ENCODE results near the gene GAPVD1.
"Not testable (repeated sequence)": the region's sequence is repeated elsewhere in the genome, so short reads cannot be mapped to it uniquely, and the experiment has no call there.

GAPVD1 gene, protein sequence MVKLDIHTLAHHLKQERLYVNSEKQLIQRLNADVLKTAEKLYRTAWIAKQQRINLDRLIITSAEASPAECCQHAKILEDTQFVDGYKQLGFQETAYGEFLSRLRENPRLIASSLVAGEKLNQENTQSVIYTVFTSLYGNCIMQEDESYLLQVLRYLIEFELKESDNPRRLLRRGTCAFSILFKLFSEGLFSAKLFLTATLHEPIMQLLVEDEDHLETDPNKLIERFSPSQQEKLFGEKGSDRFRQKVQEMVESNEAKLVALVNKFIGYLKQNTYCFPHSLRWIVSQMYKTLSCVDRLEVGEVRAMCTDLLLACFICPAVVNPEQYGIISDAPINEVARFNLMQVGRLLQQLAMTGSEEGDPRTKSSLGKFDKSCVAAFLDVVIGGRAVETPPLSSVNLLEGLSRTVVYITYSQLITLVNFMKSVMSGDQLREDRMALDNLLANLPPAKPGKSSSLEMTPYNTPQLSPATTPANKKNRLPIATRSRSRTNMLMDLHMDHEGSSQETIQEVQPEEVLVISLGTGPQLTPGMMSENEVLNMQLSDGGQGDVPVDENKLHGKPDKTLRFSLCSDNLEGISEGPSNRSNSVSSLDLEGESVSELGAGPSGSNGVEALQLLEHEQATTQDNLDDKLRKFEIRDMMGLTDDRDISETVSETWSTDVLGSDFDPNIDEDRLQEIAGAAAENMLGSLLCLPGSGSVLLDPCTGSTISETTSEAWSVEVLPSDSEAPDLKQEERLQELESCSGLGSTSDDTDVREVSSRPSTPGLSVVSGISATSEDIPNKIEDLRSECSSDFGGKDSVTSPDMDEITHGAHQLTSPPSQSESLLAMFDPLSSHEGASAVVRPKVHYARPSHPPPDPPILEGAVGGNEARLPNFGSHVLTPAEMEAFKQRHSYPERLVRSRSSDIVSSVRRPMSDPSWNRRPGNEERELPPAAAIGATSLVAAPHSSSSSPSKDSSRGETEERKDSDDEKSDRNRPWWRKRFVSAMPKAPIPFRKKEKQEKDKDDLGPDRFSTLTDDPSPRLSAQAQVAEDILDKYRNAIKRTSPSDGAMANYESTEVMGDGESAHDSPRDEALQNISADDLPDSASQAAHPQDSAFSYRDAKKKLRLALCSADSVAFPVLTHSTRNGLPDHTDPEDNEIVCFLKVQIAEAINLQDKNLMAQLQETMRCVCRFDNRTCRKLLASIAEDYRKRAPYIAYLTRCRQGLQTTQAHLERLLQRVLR (N-terminal part only)

DNA sequence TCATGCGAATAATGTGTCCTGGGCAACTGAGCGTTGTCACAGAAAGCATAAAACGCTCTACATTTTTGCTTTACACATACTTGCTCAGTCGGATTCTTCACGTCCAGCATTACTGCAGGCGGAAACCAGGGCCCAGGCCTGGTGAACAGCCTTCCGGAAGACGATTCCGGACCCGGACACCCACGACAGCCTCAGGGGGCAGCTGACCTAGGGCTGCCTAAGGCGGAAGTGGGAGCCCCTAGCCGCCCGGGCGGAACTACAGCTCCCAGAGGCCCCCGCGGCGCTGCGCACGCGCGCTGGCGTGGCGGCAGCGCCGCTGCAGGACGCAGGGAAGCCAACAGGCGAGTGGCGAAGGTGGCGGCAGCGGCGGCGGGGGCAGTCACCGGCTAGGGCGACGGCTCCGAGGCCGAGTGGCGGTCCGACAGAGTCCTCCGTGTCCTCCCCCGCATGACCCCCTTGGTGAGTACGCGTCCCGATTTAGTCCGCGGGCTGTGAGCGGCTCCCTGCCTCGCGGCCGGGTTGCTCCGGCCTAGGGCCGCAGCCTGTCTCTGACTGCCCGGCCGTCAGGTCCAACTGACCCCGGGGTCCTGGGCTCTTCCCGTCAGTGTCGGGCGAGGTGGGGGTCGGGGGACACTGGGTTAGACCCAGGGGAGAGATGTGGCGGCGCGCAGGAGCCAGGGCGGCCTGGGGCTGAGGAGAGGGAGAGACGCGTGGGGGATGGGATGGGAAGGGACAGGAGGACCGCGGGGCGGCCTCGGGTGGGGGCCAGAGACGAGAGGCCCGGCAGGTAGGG, at the start of gene GAPVD1:
Gene GAPVD1, plus strand, starts transcription at position 326 of the 793 bp plus-strand sequence. CDS start 37,096 bp downstream, outside the sequence.
- peak; percentile 81 for DNase-seq

DNA sequence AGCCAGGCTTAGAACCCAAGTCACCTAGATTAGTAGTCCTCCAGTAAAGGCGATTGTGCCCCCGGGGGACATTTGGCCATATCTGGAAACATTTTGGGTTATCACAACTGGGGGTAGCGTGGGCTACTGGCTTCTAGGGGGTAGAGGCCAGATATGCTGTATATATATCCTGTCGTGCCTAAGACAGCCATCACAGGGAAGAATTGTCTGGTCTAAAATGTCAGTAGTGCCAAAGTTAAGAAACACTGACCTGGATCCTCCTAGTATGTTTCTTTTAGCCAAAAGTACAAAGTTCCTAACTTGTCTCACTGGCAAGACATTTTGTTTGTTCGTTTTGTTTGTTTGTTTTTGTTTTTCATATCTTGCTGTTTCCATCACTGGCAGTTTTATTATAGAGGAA, 47.4 kb upstream of the GAPVD1 start:
- no peak for DNase-seq

DNA sequence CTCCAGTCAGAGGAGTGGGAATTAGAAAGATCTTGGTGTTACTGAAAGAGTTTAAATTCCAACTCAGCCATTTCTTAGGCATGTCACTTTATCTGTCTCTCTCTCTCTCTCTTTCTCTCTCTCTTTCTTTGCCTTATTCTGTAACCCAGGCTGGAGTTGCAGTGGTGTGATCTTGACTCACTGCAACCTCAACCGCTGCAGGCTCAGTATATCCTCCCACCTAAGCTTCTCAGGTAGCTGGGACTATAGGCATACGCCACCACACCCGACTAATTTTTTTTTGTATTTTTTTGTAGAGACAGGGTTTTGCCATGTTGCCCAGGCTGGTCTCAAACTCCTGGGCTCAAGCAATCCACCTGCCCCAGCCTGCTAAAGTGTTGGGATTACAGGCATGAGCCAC, 43.0 kb upstream of the GAPVD1 start:
- no peak for DNase-seq

DNA sequence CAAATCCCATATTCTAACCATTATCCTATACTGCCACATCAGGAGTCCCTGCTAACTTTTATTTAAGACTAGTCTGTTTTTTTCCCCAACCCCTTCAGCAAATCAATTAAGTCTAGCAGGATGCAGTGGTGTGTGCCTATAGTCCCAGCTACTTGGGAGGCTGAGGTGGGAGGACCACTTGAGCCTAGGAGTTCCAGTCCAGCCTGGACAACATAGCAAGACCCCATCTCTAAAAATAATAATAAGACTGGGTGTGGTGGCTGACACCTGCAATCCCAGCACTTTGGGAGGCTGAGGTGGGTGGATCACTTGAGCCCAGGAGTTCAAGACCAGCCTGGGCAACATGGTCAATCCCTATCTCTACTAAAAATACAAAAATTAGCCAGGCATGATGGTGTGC, 36.8 kb upstream of the GAPVD1 start:
- DNase-seq: not testable (repeated sequence)

DNA sequence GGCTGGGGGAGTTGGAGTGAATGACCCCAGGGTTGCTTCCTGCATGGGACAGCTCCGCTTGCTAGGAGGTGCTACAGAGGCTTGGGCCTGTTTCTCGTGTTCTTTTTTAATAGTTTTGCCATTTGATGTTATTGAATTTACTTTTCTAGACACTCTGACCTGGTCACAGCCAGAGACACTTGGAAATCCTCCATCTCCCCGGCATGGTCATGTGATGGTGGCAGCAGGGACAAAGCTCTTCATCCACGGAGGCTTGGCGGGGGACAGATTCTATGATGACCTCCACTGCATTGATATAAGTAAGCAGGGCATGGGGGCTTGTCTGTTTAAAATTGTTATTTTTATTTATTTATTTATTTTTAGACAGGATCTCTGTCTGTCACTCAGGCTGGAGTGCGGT, 33.9 kb upstream of the GAPVD1 start:
- DNase-seq: no peak

DNA sequence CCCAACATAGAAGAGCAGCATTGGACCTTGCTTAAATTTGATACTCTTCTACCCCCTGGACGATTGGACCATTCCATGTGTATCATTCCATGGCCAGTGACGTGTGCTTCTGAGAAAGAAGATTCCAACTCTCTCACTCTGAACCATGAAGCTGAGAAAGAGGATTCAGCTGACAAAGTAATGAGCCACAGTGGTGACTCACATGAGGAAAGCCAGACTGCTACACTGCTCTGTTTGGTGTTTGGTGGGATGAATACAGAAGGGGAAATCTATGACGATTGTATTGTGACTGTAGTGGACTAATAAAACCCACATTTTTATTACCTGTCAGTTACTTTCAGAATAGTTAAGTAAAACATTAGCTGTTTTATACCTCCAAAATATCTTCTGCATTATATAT, 27.9 kb upstream of the GAPVD1 start:
- no peak for DNase-seq

DNA sequence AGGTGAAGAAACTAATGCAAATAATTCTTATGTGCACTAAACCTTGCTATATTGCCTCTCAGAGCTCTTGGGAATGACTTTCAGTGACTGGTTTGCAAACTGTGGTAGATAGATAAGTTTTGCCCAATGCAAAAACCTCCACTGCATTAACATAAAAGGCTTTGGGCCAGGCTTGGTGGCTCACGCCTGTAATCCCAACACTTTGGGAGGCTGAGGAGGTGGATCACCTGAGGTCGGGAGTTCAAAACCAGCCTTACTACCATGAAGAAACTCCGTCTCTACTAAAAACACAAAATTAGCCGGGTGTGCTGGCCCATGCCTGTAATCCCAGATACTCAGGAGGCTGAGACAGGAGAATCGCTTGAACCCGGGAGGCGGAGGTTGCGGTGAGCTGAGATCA, 27.5 kb upstream of the GAPVD1 start:
- DNase-seq: not testable (repeated sequence)

DNA sequence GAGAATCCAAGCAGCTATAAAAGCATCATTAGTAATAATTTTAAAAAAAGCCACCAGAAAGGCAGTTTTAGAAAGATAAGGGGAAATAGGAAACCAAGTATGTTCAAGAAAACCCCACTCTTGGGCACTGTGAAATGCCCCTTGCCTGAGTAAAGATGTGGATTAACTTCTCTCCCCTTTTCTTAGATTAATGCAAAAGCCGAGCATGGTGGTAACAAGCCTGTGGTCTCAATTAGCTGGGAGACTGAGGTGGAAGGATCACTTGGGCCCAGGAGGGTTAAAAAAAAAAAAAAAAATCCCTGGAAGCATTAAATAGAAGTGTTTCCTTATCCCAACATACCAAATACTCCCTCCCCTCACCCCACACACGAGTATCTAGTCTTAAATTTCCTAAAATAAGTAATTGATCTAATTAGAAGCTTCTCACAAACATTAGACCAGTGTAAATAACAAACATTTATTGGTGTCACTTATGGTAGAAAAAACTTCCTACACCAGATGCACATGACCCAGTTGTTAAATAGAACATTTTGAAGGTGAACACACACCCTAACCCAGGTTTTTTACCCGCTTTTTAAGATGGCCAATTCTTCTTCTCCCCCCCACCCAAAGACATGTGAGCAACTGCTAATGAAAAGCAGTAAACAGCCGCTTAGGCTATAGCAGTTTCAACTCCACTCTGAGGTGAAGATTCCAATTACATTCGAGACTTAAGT, 25.7 kb upstream of the GAPVD1 start:
- no peak for DNase-seq

DNA sequence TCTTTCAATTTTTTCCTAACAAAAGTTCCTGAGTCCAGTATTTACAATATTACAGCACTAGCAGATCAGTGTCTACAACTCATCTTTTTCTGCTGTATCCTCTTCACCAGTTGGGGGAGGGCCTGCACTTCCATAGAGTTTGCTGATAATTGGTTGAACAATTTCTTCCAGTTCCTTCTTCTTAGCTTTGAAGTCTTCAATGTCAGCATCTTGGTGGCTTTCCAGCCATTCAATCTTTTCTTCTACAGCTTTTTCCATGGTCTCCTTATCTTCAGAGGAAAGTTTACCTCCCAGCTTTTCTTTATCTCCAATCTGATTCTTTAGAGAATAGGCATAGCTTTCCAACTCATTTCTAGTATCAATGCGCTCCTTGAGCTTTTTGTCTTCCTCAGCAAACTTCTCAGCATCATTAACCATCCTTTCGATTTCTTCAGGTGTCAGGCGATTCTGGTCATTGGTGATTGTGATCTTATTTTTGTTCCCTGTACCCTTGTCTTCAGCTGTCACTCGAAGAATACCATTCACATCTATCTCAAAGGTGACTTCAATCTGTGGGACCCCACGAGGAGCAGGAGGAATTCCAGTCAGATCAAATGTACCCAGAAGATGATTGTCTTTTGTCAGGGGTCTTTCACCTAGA, 25.0 kb upstream of the GAPVD1 start:
- DNase-seq: not testable (repeated sequence)

DNA sequence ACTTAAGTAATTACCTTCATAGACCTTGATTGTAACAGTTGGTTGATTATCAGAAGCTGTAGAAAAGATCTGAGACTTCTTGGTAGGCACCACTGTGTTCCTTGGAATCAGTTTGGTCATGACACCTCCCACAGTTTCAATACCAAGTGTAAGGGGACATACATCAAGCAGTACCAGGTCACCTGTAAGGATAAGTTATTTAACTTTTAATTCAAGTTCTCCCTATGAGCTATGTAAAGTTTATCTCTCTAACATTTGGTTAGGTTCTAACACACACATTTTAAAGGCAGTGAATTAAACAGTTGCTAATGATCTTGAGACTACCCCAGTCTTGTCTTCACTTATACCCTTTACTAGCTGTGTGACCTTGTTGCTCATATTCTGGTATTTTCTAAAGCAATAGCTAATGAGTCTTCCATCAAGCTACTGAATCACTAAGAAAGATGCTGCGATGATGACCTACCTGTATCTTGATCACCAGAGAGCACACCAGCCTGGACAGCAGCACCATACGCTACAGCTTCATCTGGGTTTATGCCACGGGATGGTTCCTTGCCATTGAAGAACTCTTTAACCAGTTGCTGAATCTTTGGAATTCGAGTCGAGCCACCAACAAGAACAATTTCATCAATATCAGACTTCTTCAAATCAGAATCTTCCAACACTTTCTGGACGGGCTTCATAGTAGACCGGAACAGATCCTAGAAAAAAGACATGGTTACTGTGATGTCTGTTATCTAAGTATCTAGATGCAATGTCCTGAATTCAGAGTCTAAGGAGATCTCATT, 23.3 kb upstream of the GAPVD1 start:
- no peak for DNase-seq

DNA sequence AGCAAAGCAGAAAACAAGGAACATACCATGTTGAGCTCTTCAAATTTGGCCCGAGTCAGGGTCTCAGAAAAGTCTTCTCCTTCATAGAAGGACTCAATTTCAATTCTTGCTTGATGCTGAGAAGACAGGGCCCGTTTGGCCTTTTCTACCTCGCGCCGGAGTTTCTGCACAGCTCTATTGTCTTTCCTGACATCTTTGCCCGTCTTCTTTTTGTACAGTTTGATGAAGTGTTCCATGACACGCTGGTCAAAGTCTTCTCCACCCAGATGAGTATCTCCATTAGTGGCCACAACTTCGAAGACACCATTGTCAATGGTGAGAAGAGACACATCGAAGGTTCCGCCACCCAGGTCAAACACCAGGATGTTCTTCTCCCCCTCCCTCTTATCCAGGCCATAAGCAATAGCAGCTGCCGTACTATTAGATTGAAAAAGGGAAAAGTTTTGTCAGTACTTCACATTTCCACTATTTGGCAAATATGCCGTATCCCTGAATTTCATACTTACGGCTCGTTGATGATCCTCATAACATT, 22.6 kb upstream of the GAPVD1 start:
- DNase-seq: no peak

DNA sequence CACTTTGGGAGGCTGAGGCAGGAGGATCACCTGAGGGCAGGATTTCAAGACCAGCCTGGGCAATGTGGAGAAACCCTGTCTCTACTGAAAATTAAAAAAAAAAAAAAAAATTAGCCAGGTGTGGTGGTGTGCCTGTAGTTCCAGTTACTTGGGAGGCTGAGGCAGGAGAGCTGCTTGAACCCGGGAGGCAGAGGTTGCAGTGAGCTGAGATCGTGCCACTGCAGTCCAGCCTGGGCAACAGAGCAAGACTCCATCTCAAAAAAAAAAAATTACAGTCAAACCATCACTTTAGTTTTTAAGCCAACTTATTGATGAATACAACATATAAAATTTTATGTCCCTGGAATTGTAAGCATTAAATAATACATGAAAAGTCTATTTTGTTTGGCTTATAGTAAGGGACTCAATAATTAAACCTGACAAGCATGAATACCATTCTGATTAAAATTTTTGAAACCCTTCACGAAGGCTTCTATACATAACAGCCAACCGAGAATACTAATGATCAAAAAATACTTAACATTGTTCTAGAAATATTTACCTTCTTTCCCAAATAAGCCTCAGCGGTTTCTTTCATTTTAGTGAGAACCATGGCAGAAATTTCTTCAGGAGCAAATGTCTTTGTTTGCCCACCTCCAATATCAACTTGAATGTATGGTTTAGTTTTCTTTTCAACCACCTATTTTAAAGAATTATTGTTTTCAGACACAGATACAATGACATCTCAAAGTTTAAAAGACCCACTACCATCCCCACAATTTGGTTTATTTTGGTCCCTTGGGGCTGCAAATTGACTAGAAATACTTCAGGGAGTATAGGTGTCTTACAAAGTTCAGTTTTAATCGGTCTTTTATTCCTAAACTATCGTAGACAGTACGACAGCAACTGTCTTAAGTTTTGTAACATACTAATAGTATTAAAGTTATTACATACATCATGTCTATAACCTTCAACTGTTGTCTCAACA, 21.7 kb upstream of the GAPVD1 start:
- DNase-seq: no peak

DNA sequence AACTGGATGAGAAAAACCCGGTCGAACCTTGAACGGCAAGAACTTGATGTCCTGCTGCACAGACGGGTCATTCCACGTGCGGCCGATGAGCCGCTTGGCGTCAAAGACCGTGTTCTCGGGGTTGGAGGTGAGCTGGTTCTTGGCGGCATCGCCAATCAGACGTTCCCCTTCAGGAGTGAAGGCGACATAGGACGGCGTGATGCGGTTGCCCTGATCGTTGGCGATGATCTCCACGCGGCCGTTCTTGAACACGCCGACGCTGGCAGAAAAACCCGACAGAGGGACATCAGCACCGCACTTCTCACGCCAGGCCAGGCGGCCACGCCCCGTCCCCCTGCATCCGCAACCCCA, 21.0 kb upstream of the GAPVD1 start:
- no peak for DNase-seq

DNA sequence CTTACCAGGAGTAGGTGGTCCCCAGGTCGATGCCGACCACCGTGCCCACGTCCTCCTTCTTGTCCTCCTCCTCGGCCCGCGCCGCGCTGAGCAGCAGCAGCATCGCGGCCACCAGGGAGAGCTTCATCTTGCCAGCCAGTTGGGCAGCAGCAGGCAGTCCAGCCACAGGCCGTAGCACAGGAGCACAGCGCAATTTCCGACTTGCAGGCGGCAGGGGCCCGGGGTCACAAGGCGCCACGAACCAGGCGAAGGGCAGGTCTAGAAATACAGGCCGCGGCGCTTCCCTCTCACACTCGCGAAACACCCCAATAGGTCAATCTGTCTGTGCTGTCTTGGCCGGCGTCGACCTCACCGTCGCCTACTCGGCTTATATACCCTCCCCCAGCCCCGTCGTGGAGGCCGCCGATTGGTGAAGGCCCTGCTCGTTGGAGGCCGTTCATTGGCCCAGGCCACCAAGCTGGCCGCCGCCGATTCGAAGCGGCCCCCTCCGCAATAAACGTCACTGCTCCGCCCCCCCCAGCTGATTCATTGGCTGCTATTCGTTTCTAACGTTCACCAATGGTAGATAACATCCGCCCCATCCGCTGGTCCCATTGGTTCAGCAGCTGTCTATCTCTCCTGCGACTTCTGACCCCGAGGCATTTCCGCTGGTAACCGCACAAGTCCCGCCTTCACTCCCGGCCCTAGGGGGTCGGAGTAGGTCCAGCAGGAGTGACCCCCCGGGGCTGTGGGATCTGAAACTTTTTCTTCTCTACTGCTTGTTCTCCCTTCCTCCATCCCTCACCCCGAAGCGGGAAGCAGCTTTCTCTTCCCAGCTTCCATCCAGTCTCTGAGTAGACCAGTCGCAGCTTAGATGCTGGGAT, 20.4 kb upstream of the GAPVD1 start, which contains the start of gene HSPA5:
Gene HSPA5, minus strand, starts transcription at position 344 of the 863 bp plus-strand sequence. Its CDS starts 217 bp downstream, at position 127.
- peak; percentile 99 for DNase-seq

DNA sequence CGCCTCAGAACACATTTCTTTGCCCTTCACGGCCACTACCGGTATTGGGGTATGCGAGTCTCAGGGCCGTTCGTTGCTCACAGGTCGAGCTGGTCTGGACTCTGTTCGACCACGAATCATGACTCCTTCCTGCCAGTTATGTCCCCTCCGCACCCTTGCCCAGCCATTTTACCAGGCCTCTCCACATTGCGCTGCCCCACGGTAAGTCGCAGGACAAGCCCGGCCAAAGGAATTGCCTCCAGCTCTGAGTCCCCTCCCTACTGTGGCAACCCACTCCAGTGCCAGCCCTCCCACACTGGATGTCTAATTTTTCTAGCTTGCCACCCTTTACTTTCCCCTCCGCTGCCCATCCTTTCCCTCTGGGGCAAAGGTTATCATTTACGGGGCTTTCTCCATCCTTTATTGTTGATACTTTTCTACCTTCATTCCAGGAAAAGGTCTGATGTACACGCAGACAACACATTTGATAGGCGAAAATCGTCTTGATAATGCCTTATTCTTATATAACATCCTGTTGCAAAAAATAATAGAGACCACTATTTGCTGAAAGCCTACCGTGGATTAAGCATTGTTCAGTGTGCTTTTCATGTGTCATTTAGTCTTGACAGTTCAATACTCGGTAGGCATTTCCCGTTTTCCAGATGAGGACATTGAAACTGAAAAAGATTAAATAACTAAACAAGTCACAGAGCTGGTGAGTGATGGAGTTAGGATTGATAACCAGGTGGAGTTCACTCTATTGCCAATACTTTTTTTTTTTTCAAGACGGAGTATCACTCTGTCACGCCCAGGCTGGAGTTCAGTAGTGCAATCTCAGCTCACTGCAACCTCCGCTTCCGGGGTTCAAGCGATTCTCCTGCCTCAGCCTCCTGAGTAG, 19.5 kb upstream of the GAPVD1 start:
- DNase-seq: no peak

DNA sequence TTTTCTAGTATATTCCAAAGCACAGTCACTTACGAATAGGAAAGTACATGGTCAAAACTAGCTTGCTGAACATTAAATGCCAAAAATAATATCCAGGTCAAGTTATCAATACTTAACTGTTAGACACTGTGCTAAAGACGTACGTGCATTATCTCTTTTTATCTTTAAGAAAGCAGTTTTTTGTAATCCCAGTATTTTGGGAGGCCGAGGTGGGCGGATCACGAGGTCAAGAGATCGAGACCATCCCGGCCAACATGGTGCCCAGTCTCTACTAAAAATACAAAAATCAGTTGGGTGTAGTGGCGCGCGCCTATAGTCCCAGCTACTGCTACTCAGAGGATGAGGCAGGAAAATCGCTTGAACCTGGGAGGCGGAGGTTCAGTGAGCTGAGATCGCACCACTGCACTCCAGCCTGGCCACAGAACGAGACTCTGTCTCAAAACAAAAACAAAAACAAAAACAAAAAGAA, 17.8 kb upstream of the GAPVD1 start:
- DNase-seq: no peak

DNA sequence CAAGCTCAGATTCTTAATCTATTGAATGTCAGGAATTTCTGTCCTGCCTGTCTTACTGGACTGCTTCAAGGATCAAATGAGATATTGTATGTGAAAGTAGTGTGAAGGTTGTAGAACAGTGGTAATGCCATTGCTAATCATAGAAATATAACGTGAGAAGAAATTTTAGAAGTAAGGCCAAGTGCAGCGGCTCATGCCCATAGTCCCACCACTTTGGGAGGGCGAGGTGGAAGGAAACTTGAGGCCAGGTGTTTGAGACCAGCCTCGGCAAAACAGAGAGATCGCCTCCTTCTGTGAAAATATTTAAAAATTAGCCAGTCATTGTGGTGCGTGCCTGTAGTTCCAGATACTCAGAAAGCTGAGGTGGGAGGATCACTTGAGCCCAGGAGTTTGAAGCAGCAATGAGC, 15.4 kb upstream of the GAPVD1 start:
- DNase-seq: no peak
